IMR-90 (cell line): ENCODE results near the gene GDPD5. TPM values are rescaled to one million over a fixed set of nuclear protein-coding genes. Genes with fewer than 3 reads are reported as not detected.

Experiments
- ATAC-seq: fragments of 200-7000 bp; cut with Tn5 transposase; 2 replicates; pipeline ENCODE4 v1.9.1; 2020; ENCODE audit warnings: low read depth, mild to moderate bottlenecking, moderate library complexity
- BruUV-seq: library from RNA; stranded (reverse); fragments of 400-500 nt; replicated peaks from 2 replicates; lab custom pipeline; 2021; lab: Mats Ljungman, UMichigan
- CTCF ChIA-PET: fragments of 300-600 bp; formaldehyde crosslinking; extraction: SDS; loops from one replicate; lab custom pipeline; 2021; ENCODE audit warnings: antibody characterized with exemption; lab: Yijun Ruan, JAX
- POLR2A ChIA-PET: fragments of 300-600 bp; sonication (Branson Sonifier 250); formaldehyde crosslinking; loops from one replicate; lab custom pipeline; 2022; ENCODE audit warnings: antibody characterized with exemption; ENCODE audit not compliant: unreplicated experiment; lab: Charles Lee
- DNase-seq: peaks from one replicate; pipeline ENCODE4 v3.0.0; 2013
- H2AFZ ChIP-seq: replicated peaks from 2 replicates; pipeline ENCODE3; 2013; ENCODE audit warnings: low read length, mild to moderate bottlenecking; ENCODE audit not compliant: poor library complexity
- H2AK5ac ChIP-seq: 2 replicates; pipeline ENCODE4 v1.6.1; 2013; ENCODE audit warnings: low read depth, low read length, inconsistent platforms
- H2AK9ac ChIP-seq: replicated peaks from 2 replicates; pipeline ENCODE3; 2013; ENCODE audit warnings: mild to moderate bottlenecking, low read depth, low read length, moderate library complexity; ENCODE audit not compliant: poor library complexity
- H2BK120ac ChIP-seq: 2 replicates; pipeline ENCODE4 v1.6.1; 2013; ENCODE audit warnings: low read depth, low read length, inconsistent platforms
- H2BK15ac ChIP-seq: 3 replicates; pipeline ENCODE4 v1.6.1; 2013; ENCODE audit warnings: low read depth, low read length, inconsistent platforms
- H2BK20ac ChIP-seq: 2 replicates; pipeline ENCODE4 v1.6.1; 2013; ENCODE audit warnings: low read depth, mild to moderate bottlenecking, inconsistent platforms, low read length, moderate library complexity
- H2BK5ac ChIP-seq: 2 replicates; pipeline ENCODE4 v1.6.1; 2013; ENCODE audit warnings: mild to moderate bottlenecking, low read depth, low read length, inconsistent platforms; ENCODE audit not compliant: poor library complexity, severe bottlenecking
- H3K14ac ChIP-seq: replicated peaks from 2 replicates; pipeline ENCODE4 v1.6.1; 2013; ENCODE audit warnings: low read depth, low read length, inconsistent platforms
- H3K18ac ChIP-seq: 2 replicates; pipeline ENCODE4 v1.6.1; 2013; ENCODE audit warnings: low read depth, low read length, control low read depth
- H3K23ac ChIP-seq: 2 replicates; pipeline ENCODE4 v1.6.1; 2013; ENCODE audit warnings: low read depth, low read length, inconsistent platforms
- H3K27ac ChIP-seq: 2 replicates; pipeline ENCODE4 v1.5.1; 2013; ENCODE audit warnings: mild to moderate bottlenecking, control low read depth, low read length; ENCODE audit not compliant: insufficient read depth
- H3K27me3 ChIP-seq: 2 replicates; pipeline ENCODE4 v1.6.1; 2013; ENCODE audit warnings: low read length; ENCODE audit not compliant: control insufficient read depth, insufficient read depth
- H3K36me3 ChIP-seq: 2 replicates; pipeline ENCODE4 v1.6.1; 2013; ENCODE audit warnings: low read length, mixed read lengths; ENCODE audit not compliant: control insufficient read depth, insufficient read depth
- H3K4ac ChIP-seq: 2 replicates; pipeline ENCODE4 v1.6.1; 2013; ENCODE audit warnings: low read depth, low read length, inconsistent platforms
- H3K4me1 ChIP-seq: 2 replicates; pipeline ENCODE4 v1.6.1; 2013; ENCODE audit warnings: low read length, mixed read lengths; ENCODE audit not compliant: control insufficient read depth, insufficient read depth
- H3K4me2 ChIP-seq: 2 replicates; pipeline ENCODE4 v1.6.1; 2013; ENCODE audit warnings: low read depth, mild to moderate bottlenecking, control low read depth, low read length, moderate library complexity
- H3K4me3 ChIP-seq: 2 replicates; pipeline ENCODE4 v1.5.1; 2013; ENCODE audit warnings: low read depth, mild to moderate bottlenecking, control low read depth, low read length, moderate library complexity; ENCODE audit not compliant: insufficient read depth
- H3K56ac ChIP-seq: 2 replicates; pipeline ENCODE4 v1.6.1; 2013; ENCODE audit warnings: low read length, inconsistent platforms; ENCODE audit not compliant: insufficient read depth; ENCODE audit errors: extremely low read depth
- H3K79me1 ChIP-seq, 2 experiments: 2 replicates each; pipeline ENCODE4 v1.6.1; 2013; ENCODE audit warnings: low read length in 2 of 2, inconsistent platforms in 1 of 2, low read depth in 1 of 2
- H3K9ac ChIP-seq: 2 replicates; pipeline ENCODE4 v1.6.1; 2013; ENCODE audit warnings: low read depth, low read length, control low read depth
- H3K9me1 ChIP-seq: 2 replicates; pipeline ENCODE4 v1.6.1; 2013; ENCODE audit warnings: low read length, inconsistent platforms; ENCODE audit not compliant: insufficient read depth
- H3K9me3 ChIP-seq: 2 replicates; pipeline ENCODE4 v1.6.1; 2013; ENCODE audit warnings: low read length; ENCODE audit not compliant: control insufficient read depth, insufficient read depth
- H4K20me1 ChIP-seq: 2 replicates; pipeline ENCODE4 v1.6.1; 2013; ENCODE audit warnings: low read length, inconsistent platforms; ENCODE audit not compliant: insufficient read depth
- H4K5ac ChIP-seq: 2 replicates; pipeline ENCODE4 v1.6.1; 2013; ENCODE audit warnings: mild to moderate bottlenecking, low read depth, low read length, control low read depth
- H4K8ac ChIP-seq, 2 experiments: 2 replicates each; pipeline ENCODE4 v1.6.1; 2013; ENCODE audit warnings: low read depth in 2 of 2, low read length in 2 of 2, control low read depth in 1 of 2, inconsistent platforms in 1 of 2
- H4K91ac ChIP-seq: 2 replicates; pipeline ENCODE4 v1.6.1; 2013; ENCODE audit warnings: low read depth, low read length, inconsistent platforms; ENCODE audit not compliant: insufficient read depth
- CEBPB ChIP-seq: IDR thresholded peaks from 2 replicates; pipeline ENCODE4 v1.6.1; 2012; ENCODE audit warnings: low read depth, low read length, improper control_type of control experiment
- ELK1 ChIP-seq: fragments of 150-350 bp; IDR thresholded peaks from 2 replicates; pipeline ENCODE4 v1.6.1; 2016; ENCODE audit warnings: low read depth, mild to moderate bottlenecking, low read length, moderate library complexity, borderline replicate concordance
- FOS ChIP-seq: fragments of 150-350 bp; IDR thresholded peaks from 2 replicates; pipeline ENCODE4 v1.6.1; 2016; ENCODE audit warnings: low read depth, low read length
- MAFK ChIP-seq: IDR thresholded peaks from 2 replicates; pipeline ENCODE4 v1.6.1; 2012; ENCODE audit warnings: low read depth, low read length, improper control_type of control experiment
- MAZ ChIP-seq: IDR thresholded peaks from 2 replicates; pipeline ENCODE4 v1.6.1; 2012; ENCODE audit warnings: low read depth, mild to moderate bottlenecking, low read length, improper control_type of control experiment, moderate library complexity, borderline replicate concordance
- MXI1 ChIP-seq: IDR thresholded peaks from 2 replicates; pipeline ENCODE4 v1.6.1; 2012; ENCODE audit warnings: low read depth, mild to moderate bottlenecking, low read length, moderate library complexity, borderline replicate concordance
- RFX5 ChIP-seq: IDR thresholded peaks from 2 replicates; pipeline ENCODE4 v1.8.0; 2012; ENCODE audit warnings: low read depth, mild to moderate bottlenecking, low read length, moderate library complexity
- SMC3 ChIP-seq: fragments of 150-350 bp; IDR thresholded peaks from 2 replicates; pipeline ENCODE4 v1.6.1; 2016; ENCODE audit warnings: low read depth, mild to moderate bottlenecking, antibody characterized with exemption, low read length, moderate library complexity
- WGBS, 2 experiments: methylation state at CpG; one replicate each; pipeline versions ENCODE4 v1.1.5 to v1.1.7; 2013; ENCODE audit warnings: missing lambda C conversion rate in 2 of 2; ENCODE audit not compliant: insufficient read length in 1 of 2; ENCODE audit errors: extremely low coverage in 2 of 2; 5-methylcytosine and 5-hydroxymethylcytosine counted together
- dilution Hi-C: fragments of 300-500 bp; cut with HindIII; formaldehyde crosslinking; loops from one replicate; pipeline ENCODE4 v1.14.3; 2018; ENCODE audit warnings: low sequenced_read_pairs; ENCODE audit not compliant: unreplicated experiment
- in situ Hi-C: fragments of 300-500 bp; cut with MboI; formaldehyde crosslinking; loops from 3 replicates; pipeline ENCODE4 v1.14.3; 2019; ENCODE audit warnings: low sequenced_read_pairs, inconsistent platforms, mixed read lengths
- intact Hi-C: fragments of 100-400 bp; cut with micrococcal nuclease; formaldehyde crosslinking; loops from 2 replicates; pipeline ENCODE4 v1.10.0; 2022
- polyA plus RNA-seq, 3 experiments: library from polyadenylated mRNA; depleted of rRNA; stranded (reverse); fragments of >200 nt; gene quantifications; 2 replicates each; pipeline ENCODE4 v1.2.3, GENCODE V29; 2012; ENCODE audit warnings: low replicate concordance in 1 of 3
- total RNA-seq: library from RNA; depleted of rRNA; stranded (reverse); fragments of >200 nt; gene quantifications from 2 replicates; pipeline ENCODE4 v1.2.3, GENCODE V29; 2012

Gene GDPD5
- total and polyA plus RNA-seq, 2 of the 4 experiments (the other 2 are of a cell fraction) = 2.0 to 7.9 TPM

GRCh38 chr11:75495749-75496304 is 29.9 kb downstream of the GDPD5 start:
- BruUV-seq = no TSS peak
- Histone ChIP-seq H2BK15ac (no peak overlapping the region), H3K79me1 (peaks cover 0 to 15% of the 10 kb centered on the region in 2 experiments; a peak in 1 of 4 replicates), H2BK120ac (no peak overlapping the region), H3K18ac (no peak overlapping the region), H3K14ac (no peak overlapping the region), H3K27me3 (no peaks in the 10 kb centered on the region), H3K36me3 (no peaks in the 10 kb centered on the region), H3K27ac (no peak overlapping the region), H3K56ac (no peak overlapping the region), H3K4me2 (no peak overlapping the region), H3K9me1 (peaks cover 27% of the 10 kb centered on the region), H2AK9ac (no peak overlapping the region), H2AK5ac (no peak overlapping the region), H3K23ac (no peak overlapping the region), H4K5ac (no peak overlapping the region), H3K4ac (no peak overlapping the region), H3K9ac (no peak overlapping the region), H4K8ac (no peak overlapping the region), H2BK20ac (no peak overlapping the region; the same call in 1 of the 2 replicates), H2AFZ (no peak overlapping the region), H3K4me1 (peaks cover 27% of the 10 kb centered on the region), H3K9me3 (no peaks in the 10 kb centered on the region), H2BK5ac (no peak overlapping the region), H3K4me3 (no peak overlapping the region), H4K20me1 (no peaks in the 10 kb centered on the region), H4K91ac (no peak overlapping the region)
- dilution Hi-C loops = no loop called here
- no peak for ATAC-seq
- intact Hi-C loops = loop anchor here (5.0 kb wide), 1 partner anchor 44 kb away; no protein-coding TSS in a partner anchor
- DNase-seq = no peak
- CTCF ChIA-PET = no interaction called here
- TF ChIP-seq FOS (no peak), CEBPB (no peak), SMC3 (no peak), RFX5 (no peak), MXI1 (no peak), MAFK (no peak), ELK1 (no peak), MAZ (no peak)
- POLR2A ChIA-PET = no interaction called here
- in situ Hi-C loops = no loop called here
- no CpG with 5 or more reads among the region's 4 CpGs for WGBS, 2 experiments
